IPS-18c (cell line): ENCODE measurements around the gene CABLES2.

Experiments used
- H3K4me3 ChIP-seq: 2 replicates; pipeline ENCODE4 v1.7.0; 2013; ENCODE audit warnings: low read depth, mild to moderate bottlenecking, low read length, moderate library complexity; ENCODE audit not compliant: insufficient read depth
- H3K9me3 ChIP-seq: one replicate; pipeline ENCODE4 v1.6.1; 2013; ENCODE audit warnings: mild to moderate bottlenecking, low read length, moderate library complexity; ENCODE audit not compliant: control insufficient read depth, insufficient read depth

The CABLES2 gene

DNA sequence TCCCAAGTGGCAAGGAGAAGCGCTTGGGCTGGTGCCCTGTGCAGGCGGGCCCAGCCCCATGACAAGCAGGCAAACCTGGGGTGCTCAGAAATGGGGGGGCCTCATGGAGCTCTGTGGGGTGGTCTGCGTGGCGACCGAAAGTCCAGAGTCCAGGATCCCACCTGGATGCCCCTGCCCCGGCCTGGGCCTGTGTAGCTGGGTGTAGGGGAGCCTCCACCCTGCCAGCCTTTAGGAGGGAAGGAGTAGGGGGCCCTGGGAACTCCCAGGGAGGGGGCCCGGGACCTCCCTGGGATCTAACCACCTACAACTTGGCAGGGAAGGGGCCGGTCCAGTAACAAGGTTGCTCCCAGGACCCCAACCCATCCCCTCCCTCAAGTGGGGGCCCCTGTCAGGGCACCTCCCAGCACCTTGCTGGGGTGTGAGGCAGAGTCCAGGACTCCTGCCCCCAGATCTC lies 35.5 kb downstream of the CABLES2 start:
- no peak overlapping the region for H3K4me3 ChIP-seq
- H3K9me3 ChIP-seq: no peaks in the 10 kb centered on the region

DNA sequence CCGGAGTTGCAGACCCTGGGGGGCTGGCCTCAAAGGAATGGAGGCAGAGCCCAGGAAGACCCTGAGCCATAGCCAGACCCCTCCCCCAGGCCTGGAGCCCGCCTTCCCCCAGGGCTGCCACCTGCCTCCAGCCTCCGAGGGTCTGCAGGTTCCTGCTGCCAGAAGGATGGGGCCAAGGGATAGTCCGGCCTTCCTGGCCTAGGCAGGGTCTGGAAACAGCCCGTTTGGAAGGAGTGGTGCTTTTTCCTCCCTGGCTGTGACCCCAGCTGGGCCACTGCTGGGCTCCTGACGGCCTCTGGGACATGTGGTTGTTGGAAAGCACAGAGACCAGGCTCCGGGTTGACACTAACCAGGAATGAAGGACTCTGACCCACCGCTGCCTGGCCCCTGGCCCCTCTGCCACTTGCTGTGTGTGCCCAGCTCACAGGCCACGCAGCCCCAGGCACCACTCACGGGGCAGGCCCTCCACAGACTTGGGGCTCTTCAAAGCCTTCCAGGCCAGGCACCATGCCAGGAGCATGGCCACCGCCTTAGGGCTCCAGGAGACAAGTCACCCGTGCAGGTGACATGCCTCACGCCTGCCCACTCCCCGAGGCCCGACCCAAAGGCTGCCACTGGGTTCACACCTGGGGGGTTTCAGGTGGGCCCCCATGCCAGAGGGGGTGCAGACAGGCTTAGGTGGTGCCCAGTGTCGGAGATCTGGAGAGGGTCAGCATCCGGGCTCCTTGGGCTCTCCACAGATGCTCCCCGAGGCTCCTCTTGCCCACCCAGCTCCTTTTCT lies 36.1 kb downstream of the CABLES2 start:
- Histone ChIP-seq H3K9me3 (no peaks in the 10 kb centered on the region), H3K4me3 (no peak overlapping the region)

DNA sequence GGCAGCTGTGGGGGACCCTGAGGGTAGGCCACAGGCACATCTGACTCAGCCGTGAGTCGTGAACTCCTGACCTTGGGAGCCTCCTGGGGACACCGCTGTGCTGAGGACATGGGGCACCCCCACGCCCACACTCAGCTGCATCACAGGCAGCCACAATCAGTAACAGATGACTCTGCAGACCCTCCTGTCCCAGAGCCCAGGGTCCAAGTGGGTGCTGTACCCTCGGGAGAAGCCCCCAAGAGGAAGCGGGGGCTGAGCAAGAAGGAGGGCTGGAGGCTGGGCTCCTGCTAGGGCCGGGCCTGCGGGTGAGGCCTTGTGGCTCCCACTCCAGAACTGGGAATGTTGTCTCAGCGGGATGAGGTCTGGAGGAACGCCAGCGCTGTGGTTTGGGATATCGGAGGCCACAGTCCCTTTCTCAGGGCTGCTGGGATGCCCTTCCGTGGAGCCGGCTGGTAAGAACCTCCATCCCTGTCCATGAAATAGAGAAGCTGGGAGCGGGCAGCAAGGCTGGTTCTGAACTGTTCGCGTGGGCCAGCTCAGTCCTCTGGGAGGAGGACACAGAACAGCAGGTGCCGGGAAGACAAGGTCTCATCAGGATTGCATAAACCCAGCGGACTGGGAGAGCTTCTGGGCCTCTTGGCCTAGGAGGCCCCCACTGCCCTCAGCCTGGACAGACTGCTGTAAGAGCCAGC lies 36.8 kb downstream of the CABLES2 start:
- Histone ChIP-seq H3K4me3 (peak overlapping the region; percentile 4; the same call in 1 of the 2 replicates), H3K9me3 (no peaks in the 10 kb centered on the region)

DNA sequence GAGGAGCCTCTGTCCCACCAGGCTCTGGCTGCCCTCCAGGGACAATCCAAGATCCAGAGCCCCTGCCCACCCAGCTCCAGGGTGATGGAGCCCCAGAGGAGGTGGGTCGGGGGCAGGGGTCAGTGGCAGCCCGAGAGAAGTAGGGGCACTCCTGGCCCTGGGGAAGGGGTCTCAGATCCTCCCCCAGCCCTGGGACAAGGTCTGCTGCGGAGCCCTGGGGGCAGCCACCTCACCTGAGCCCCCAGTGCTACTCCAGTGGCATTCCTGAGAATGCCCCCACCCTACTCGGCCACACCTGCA lies 37.3 kb downstream of the CABLES2 start:
- Histone ChIP-seq H3K4me3 (peak overlapping the region; percentile 9; the same call in 1 of the 2 replicates), H3K9me3 (no peaks in the 10 kb centered on the region)

DNA sequence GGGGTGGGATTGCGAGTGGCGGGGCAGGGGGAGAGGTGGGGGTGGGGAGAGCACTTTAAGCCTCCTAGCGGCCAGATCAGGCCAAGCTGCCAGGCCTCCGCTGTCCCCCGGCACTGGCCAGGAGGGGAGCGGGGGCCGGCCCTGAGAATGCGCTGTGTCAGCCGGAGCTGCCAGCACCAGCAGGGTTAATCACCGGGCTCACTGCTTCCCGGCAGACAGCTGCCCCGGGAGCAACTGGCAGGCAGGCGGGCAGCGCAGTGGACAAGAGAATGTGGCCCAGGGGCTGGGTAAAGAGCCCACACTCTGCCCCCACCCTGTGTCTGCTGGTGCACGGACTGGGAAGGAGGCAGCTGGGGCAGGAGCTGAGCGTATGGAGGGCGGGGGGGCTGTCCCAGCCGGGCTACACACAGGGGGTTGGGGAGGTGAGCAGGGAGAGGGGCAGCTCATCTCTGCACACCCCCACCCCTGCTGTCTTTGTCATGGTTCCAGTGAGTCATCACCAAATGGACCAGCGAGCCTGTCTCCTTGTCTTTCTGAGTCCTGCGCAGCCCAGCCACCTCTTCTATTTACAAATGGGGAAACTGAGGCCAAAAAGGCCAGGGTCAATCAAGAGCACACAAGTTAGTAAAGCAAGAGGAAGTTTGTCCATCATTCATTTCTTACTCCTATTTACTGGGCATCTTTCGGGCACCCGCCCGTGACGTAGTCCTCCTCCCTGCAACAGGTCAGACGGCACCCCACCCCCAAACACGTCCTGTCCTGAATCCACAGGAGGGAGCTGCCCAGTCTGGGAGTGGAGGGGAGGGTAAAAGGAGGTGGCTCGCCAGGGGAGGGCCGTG lies 37.9 kb downstream of the CABLES2 start:
- peak overlapping the region; percentile 41 for H3K4me3 ChIP-seq
- H3K9me3 ChIP-seq: no peaks in the 10 kb centered on the region

DNA sequence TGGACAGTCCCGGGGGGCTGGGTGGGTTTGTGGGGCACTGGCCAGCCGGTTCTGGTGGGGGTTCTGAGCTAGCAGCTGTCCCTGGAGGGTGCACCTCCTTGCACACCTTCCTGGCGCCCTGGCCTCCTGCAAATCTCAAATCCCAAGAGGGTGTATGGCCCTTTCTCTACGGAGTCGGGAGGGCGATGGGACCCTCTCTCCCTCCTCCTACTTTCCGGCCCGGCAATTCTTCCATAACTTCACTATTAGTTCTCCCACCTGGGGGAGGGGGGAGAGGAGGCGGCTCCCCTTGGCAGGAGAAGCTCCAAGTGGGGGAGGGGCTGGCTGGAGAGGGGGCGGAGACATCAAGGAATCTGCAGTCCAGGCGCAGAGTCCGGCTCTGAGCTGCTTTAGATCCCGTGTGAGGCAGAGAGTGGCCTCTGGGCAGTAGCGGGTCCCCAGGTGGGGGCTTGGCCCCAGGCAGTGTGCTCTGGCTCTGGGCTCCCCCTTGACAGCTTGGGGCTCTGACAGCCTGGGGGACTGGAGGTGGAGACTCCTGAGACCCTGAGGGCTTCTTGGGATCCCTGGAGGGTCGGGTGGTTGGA lies 38.6 kb downstream of the CABLES2 start:
- Histone ChIP-seq H3K4me3 (peak overlapping the region; percentile 41), H3K9me3 (no peaks in the 10 kb centered on the region)

DNA sequence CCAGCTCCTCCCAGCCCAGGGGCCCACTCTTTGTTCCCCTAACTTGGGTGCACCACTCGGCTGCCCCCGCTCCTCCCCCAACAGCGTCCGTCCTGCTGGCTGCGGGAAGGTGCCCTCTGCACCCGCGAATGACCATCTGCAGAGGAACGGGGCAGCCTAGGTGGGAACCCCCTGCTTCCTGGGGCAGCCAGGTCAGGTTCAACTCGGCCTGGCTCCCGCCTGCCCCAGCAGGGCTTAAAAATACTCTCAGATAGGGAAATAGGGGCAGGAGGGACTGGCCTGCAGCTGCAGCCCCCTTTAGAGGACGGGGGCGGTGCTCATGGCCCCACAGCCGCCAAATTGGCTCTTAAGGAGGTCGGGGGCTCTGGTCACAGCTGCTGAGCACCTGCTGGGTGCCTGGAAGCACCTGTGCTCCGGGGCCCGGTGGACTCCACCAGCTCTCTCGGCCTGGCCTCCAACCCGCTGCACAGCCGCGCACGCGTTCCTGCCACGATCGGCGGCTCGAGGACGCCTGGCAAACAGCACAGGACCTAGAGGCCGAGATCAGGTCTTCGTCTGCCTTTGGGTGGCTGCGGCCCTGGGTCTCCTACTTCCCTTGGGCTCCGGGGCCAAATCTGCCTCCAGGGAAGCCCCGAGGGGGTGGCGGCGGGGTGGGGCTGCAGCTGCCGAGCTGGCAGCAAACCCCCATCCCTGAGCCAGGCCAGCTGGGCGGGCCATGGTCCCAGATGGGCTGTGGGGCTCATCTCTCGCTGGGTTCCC lies 39.3 kb downstream of the CABLES2 start:
- H3K4me3 ChIP-seq: peak overlapping the region; percentile 41
- H3K9me3 ChIP-seq: no peaks in the 10 kb centered on the region

DNA sequence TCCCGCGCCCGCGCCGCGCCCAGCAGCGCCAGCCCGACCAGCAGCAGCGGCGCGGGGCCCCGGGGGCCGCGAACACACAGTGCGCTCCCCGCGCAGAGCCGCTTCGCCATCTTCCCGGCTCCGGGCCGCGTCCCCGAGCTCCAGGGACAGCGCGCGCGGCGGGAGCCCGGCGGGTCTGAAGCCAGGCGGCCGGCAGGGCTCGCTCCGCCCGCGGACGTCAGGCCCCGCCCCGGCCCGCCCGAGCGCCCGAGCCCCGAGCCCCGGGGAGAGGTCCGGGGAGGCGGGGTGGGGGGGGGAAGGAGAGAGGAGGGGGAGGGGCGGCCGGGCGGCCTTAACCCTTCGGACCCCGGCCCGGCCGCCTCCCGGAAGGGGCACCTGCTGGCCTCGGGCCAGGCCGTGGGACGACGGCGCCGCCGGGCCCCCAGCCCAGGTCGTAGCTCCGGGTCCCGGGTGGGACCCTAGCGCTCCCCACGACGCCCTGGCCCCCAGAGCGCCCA lies 39.9 kb downstream of the CABLES2 start, which contains the start of gene LAMA5:
Gene LAMA5, minus strand, starts transcription at position 177 of the 497 bp plus-strand sequence. Its CDS starts 67 bp downstream, at position 110.
- Histone ChIP-seq H3K4me3 (peak within 1 kb of the TSS; percentile 88), H3K9me3 (no peaks in the 10 kb centered on the region)

DNA sequence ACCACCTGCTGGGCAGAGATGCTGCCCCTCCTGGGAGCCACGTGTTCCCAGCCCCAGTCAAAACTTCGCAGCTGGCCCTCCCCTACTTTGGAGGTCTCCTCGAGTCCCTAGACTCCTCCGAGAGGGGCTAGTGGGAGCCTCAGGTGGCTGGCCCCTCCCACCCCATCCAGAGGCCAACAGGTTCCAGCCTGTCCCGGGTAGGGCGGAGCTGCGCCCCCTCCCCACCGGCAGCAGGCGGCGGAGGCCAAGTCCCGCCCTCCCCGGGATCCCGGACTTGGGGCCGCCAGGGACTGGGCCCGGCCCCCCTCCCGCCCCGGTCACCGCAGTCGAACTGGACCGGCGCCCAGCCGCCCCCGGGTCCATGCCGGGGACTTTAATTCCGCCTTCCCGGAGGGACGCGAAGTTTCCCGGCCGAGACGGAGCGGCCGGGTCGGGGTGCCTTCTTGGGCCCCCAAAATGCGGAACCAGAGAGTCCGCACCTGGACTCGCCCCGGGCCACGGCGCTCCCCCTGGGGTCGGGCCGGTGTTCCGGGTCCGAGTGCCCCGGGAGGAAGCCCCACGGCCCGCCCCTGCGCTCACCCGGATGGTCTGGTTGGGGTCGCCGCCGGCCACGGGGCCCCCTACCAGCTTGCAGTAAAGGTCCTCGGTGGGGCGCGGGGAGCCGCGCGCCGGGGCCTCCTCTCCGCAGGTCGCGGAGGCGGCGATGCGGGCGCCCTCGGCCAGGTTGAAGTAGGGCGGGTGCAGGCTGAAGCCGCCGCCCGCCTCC lies 40.5 kb downstream of the CABLES2 start:
- Histone ChIP-seq H3K4me3 (peak overlapping the region; percentile 88), H3K9me3 (no peaks in the 10 kb centered on the region)

DNA sequence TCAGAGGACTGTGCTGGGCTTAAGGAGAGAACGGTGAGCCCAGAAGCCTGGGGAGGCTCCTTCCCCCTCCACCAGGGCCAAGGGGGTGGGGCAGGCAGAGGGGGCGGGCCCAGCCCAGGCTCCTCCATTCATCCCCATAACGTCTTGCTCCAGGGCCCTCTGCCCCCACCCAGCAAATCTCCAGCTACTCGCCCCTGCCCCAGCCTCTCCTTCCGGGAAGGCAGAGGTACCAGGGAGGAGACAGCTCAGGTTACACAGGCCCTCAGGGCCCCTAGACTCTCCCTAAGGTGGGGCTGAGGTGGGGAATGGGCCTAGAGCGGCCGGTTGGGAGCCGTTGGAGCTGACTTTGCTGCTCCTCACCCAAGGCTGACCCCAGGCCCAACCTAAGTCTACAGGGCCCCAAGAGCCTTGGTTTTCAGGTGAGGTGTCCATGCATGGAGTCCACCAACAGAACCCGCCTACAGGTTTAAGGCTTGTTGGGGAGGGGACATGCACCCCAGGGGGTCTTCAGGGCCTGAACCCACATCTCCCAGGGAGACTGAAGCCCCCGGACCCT lies 41.2 kb downstream of the CABLES2 start:
- no peaks in the 10 kb centered on the region for H3K9me3 ChIP-seq
- peak overlapping the region; percentile 88 for H3K4me3 ChIP-seq

DNA sequence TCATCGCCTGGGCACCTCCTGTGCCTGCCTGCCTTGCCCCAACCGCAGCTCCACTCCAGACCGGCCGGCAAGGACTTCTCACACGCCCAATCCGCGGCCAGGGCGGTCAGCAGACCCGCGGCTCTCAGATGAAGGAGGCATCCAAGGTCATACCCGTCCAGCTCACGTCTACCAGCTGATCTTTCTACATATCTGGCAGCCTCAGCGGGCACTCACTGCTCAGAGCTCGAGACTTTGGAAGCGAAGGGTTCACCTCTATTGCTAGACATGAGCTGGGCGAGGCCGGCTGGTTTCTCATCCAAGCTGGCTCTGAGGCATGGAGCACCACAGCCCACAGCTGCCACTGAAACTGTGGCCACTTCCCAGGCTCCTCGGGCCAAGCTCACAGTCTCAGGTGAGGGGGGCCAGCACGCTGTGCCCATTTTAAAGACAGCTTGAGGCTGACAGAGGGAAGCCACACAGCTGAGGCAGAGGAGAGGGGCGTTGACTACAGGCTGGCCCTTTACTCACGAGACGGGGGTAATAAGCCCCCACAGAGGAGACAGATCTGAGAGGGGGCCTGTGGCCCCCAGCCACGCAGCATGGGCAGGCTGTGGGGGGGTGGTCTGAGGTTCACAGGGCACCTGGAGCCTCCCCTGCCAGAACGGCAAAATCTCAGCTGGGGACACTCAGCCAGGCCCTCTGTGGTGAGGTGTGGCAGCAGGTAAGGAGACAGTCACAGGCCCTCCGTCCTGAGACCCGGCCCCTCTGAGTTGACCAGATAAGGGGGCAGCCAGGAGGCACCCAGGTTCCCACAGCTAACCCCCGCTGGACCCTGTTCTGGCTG lies 42.0 kb downstream of the CABLES2 start:
- H3K9me3 ChIP-seq: no peaks in the 10 kb centered on the region
- H3K4me3 ChIP-seq: peak overlapping the region; percentile 88

DNA sequence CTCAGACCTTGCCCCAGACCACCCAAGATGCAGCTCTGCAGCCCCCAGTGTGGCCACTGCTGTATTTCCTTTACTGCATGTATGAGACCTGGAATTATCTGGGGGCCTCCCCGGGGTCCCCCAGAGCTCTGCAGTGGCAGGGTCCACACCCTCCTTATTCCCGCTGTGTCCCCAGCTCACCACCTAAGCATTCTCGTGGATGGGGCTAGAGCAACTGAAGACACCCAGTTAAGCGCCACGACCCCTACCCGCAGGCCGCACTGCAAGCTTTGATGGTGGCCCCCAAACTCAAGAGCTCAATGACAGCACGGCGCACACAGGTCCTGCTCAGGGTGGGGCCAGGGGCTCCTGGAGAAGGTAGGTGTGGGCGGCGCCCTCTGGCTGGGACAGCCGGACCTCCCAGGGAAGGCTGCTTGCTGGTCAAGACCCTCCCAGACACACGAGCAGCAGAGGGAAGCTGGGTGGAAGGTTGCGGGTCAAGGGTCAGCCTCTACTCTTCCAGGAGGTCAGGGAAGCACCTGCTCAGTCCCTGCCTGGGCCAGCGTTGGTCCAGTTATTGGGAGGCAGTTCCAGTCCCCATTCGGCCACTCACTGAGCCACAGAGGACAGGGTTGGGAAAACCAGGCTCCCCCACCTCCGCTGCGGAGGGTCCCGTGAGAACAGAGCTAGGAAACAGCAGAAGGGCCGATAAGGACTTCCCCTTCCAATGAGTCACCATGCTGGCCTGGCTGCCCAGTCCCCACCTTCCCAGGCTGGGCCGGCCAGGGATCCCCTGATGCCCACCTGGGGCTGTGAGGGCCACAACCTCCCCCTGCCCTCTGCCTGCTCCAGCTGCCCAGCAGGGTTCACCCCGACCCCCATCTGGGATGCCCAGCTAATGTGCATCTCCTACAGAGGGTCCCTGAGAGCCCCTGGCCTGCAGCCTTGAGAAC lies 42.9 kb downstream of the CABLES2 start:
- no peak overlapping the region for H3K4me3 ChIP-seq
- no peaks in the 10 kb centered on the region for H3K9me3 ChIP-seq

DNA sequence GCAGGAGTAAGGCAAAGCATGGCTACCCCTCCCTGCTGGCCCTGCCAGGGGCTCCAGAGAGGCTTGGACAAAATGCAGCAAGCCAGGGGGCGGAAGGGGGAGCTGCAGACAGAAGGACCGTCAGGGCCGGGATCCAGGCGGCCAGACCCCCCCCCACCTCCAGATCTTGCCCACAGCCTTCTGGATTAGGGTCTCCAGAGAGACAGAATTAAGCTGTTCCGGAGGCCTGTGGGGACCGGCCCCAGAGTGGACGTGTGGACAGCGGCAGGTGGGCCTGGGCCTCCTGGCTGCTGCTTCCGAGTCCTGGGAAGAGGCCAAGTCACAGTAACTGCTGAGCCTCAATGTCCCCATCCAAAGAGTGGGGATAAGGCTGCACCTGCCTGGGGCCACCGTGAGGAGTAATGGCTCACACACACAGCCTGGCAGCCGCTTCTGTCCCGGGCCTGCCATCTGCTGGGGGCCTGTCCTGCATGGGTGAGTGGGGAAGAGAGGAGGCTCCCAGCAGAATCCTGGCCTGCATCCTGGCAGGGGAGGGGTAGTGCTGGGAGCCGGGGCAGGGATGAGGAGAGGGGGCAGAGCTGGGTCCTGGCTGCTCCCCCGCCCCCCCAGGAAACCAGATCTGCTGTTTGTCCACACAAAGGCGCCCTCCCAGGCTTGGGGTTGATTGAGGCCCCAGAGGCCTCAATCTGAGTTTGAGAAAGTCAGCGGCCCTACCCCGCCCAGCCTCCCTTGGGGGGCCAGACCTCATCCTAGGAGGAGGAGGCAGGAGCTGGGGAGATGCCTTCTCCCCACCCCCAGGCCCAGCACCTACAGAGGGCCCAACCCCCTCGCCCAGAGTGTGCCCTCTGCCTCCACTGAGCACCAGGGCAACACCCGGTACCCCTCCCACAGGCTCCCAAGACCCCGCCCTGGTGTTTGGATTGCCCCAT lies 43.8 kb downstream of the CABLES2 start:
- no peaks in the 10 kb centered on the region for H3K9me3 ChIP-seq
- H3K4me3 ChIP-seq: peak overlapping the region; percentile 9; the same call in 1 of the 2 replicates
